ENCODE results near the gene MAPK7.

DNA sequence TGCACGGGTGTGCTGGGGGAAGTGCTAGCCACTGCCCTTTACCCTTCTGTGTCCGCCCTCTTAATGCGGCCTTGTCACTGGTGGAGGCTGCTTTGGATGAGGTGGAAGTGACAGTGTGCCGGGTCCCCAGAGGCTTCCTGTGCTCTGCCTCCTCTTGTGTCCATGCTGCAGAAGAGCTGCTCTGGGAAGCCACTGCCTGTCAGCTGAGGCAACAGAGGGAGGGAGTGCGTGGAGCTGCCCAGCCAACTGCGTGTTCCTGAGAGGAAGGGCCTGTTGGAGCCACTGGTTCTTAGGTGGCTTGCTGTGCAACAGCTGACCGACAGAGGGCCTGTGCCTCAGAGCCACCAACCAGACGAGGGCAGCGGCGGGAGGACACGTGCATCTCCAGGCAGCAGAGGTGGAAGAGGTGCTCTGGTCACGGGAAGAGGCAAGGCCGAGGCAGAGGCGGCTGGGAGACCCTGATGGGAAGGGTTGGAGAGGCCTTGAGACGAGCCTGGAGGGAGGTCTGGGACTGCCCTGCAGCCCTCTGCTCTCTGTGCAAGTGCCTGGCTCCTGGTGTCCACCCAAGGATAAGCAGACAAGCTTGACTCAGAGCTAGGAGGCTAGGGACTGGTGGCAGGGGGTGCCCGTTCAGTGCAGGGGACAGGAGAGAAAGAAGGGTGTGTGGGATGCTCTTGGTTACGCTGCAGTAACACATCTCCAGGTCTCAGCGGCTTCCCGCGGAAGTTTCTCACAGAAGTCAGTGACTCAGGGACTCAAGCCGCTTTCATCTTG, 41.2 kb upstream of the MAPK7 start:
- TF ChIP-seq, protein P1, sequence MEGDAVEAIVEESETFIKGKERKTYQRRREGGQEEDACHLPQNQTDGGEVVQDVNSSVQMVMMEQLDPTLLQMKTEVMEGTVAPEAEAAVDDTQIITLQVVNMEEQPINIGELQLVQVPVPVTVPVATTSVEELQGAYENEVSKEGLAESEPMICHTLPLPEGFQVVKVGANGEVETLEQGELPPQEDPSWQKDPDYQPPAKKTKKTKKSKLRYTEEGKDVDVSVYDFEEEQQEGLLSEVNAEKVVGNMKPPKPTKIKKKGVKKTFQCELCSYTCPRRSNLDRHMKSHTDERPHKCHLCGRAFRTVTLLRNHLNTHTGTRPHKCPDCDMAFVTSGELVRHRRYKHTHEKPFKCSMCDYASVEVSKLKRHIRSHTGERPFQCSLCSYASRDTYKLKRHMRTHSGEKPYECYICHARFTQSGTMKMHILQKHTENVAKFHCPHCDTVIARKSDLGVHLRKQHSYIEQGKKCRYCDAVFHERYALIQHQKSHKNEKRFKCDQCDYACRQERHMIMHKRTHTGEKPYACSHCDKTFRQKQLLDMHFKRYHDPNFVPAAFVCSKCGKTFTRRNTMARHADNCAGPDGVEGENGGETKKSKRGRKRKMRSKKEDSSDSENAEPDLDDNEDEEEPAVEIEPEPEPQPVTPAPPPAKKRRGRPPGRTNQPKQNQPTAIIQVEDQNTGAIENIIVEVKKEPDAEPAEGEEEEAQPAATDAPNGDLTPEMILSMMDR (IDR thresholded peaks at IDR 0.05; ENCODE audit: poor library complexity): no peak
- TF ChIP-seq EZH2phosphoT487 (IDR thresholded peaks at IDR 0.05; ENCODE audit: low read depth, severe bottlenecking, unreplicated experiment) (no peak), EZH2 (IDR thresholded peaks at IDR 0.05; ENCODE audit: borderline replicate concordance) (no peak)
